Smooth muscle cell (in vitro differentiated cells): Measurements from ENCODE around the gene PSMA7. TPM values are rescaled to one million over a fixed set of nuclear protein-coding genes. Genes with fewer than 3 reads are reported as not detected.

ENCODE experiments used
- DNase-seq: peaks from one replicate; lab custom pipeline; 2025; ENCODE audit not compliant: unreplicated experiment; lab: John Stamatoyannopoulos, UW
- H2AFZ ChIP-seq: fragments of 200-600 bp; sonication (generic); 2 replicates; pipeline ENCODE4 v1.6.0; 2016; ENCODE audit warnings: antibody characterized with exemption, low read depth, mild to moderate bottlenecking
- H3F3A ChIP-seq: fragments of 200-600 bp; sonication (generic); 2 replicates; pipeline ENCODE4 v1.6.0; 2017; ENCODE audit warnings: antibody characterized with exemption, low read depth
- H3K27ac ChIP-seq: fragments of 200-600 bp; sonication (generic); 2 replicates; pipeline ENCODE4 v1.5.1; 2016; ENCODE audit warnings: low read depth, mild to moderate bottlenecking
- H3K27me3 ChIP-seq: fragments of 200-600 bp; sonication (generic); 2 replicates; pipeline ENCODE4 v1.6.1; 2016; ENCODE audit warnings: low read depth, mild to moderate bottlenecking
- H3K36me3 ChIP-seq: fragments of 200-600 bp; sonication (generic); 2 replicates; pipeline ENCODE4 v1.5.1; 2016; ENCODE audit warnings: low read depth
- H3K4me1 ChIP-seq: fragments of 200-600 bp; sonication (generic); 2 replicates; pipeline ENCODE4 v1.5.1; 2016; ENCODE audit warnings: low read depth
- H3K4me2 ChIP-seq: fragments of 200-600 bp; sonication (generic); 2 replicates; pipeline ENCODE4 v1.6.0; 2016; ENCODE audit warnings: mild to moderate bottlenecking
- H3K4me3 ChIP-seq: fragments of 200-600 bp; sonication (generic); 2 replicates; pipeline ENCODE4 v1.5.1; 2016; ENCODE audit warnings: mild to moderate bottlenecking
- H3K79me2 ChIP-seq: fragments of 200-600 bp; sonication (generic); 2 replicates; pipeline ENCODE4 v1.6.0; 2016; ENCODE audit warnings: low read depth, mild to moderate bottlenecking
- H3K9ac ChIP-seq: fragments of 200-600 bp; sonication (generic); 2 replicates; pipeline ENCODE4 v1.6.0; 2016; ENCODE audit warnings: low read depth
- H3K9me3 ChIP-seq: fragments of 200-600 bp; sonication (generic); replicated peaks from 2 replicates; pipeline ENCODE4 v1.5.1; 2016; ENCODE audit warnings: low read depth
- H4K20me1 ChIP-seq: fragments of 200-600 bp; sonication (generic); 2 replicates; pipeline ENCODE4 v1.6.0; 2016; ENCODE audit warnings: low read depth
- WGBS: methylation state at CpG from one replicate; pipeline ENCODE4 v1.1.7; 2016; ENCODE audit warnings: low lambda C conversion rate; 5-methylcytosine and 5-hydroxymethylcytosine counted together
- polyA plus RNA-seq: library from polyadenylated mRNA; unstranded; fragments of >200 nt; fragmentation: Nextera tagmentation; extraction: Ambion mirVana; gene quantifications from 2 replicates; pipeline ENCODE4 v1.2.1, GENCODE V29; 2016
- total RNA-seq: library from RNA; depleted of rRNA; stranded (reverse); fragments of >200 nt; gene quantifications from 2 replicates; pipeline ENCODE4 v1.2.3, GENCODE V29; 2014
- TF ChIP-seq, protein P1 (sequence below): fragments of 200-600 bp; sonication (generic); IDR thresholded peaks from 2 replicates; pipeline ENCODE4 v1.5.1; 2017; ENCODE audit warnings: borderline replicate concordance, mild to moderate bottlenecking, antibody characterized with exemption; ENCODE audit not compliant: insufficient read depth, poor library complexity, severe bottlenecking

The PSMA7 gene
- total and polyA plus RNA-seq, 2 experiments from 2014 or later, result 297 to 473 TPM

- Histone ChIP-seq H3K4me2 (no peak overlapping the region), H3K4me3 (no peak overlapping the region), H3K79me2 (peaks cover 85% of the 10 kb centered on the region), H3K9ac (no peak overlapping the region), H3K27me3 (no peaks in the 10 kb centered on the region), H4K20me1 (peaks cover 86% of the 10 kb centered on the region), H3K9me3 (no peaks in the 10 kb centered on the region), H3K36me3 (no peaks in the 10 kb centered on the region), H3K4me1 (peaks cover 17% of the 10 kb centered on the region), H3F3A (no peaks in the 10 kb centered on the region), H2AFZ (no peak overlapping the region), H3K27ac (no peak overlapping the region)
- 97% methylated on average over 15 of the region's 22 CpGs for WGBS
- TF ChIP-seq, protein P1, sequence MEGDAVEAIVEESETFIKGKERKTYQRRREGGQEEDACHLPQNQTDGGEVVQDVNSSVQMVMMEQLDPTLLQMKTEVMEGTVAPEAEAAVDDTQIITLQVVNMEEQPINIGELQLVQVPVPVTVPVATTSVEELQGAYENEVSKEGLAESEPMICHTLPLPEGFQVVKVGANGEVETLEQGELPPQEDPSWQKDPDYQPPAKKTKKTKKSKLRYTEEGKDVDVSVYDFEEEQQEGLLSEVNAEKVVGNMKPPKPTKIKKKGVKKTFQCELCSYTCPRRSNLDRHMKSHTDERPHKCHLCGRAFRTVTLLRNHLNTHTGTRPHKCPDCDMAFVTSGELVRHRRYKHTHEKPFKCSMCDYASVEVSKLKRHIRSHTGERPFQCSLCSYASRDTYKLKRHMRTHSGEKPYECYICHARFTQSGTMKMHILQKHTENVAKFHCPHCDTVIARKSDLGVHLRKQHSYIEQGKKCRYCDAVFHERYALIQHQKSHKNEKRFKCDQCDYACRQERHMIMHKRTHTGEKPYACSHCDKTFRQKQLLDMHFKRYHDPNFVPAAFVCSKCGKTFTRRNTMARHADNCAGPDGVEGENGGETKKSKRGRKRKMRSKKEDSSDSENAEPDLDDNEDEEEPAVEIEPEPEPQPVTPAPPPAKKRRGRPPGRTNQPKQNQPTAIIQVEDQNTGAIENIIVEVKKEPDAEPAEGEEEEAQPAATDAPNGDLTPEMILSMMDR, result no peak
- no peak for DNase-seq
Observed at GRCh38 chr20:62146019-62146755, 3.0 kb upstream of the PSMA7 start.

DNA sequence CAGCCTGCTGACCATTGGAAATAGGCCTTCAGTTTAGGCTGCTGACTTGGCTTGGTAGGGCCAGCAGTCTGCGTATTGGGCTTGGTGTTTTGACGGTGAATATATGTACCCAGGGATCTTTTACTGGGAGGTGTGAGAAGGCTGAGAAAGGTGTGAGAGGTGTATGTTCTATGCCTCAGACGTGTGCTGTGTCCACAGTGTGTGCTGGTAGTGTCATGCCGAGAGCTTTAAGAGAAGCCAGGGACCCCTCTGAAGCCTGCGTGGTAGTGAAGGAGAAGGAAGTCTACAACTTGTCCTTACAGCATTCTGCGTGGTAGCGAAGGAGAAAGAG is 2.5 kb upstream of the PSMA7 start:
- Histone ChIP-seq H3F3A (peaks cover 4% of the 10 kb centered on the region), H3K4me1 (peaks cover 18% of the 10 kb centered on the region), H3K79me2 (peaks cover 85% of the 10 kb centered on the region), H3K27ac (no peak overlapping the region), H3K36me3 (no peaks in the 10 kb centered on the region), H3K9me3 (no peaks in the 10 kb centered on the region), H3K4me3 (no peak overlapping the region), H4K20me1 (peaks cover 86% of the 10 kb centered on the region), H3K9ac (no peak overlapping the region), H3K27me3 (no peaks in the 10 kb centered on the region), H2AFZ (no peak overlapping the region), H3K4me2 (no peak overlapping the region)
- DNase-seq, result no peak
- TF ChIP-seq, protein P1, result no peak
- 98% methylated on average over 7 of the region's 7 CpGs for WGBS

DNA sequence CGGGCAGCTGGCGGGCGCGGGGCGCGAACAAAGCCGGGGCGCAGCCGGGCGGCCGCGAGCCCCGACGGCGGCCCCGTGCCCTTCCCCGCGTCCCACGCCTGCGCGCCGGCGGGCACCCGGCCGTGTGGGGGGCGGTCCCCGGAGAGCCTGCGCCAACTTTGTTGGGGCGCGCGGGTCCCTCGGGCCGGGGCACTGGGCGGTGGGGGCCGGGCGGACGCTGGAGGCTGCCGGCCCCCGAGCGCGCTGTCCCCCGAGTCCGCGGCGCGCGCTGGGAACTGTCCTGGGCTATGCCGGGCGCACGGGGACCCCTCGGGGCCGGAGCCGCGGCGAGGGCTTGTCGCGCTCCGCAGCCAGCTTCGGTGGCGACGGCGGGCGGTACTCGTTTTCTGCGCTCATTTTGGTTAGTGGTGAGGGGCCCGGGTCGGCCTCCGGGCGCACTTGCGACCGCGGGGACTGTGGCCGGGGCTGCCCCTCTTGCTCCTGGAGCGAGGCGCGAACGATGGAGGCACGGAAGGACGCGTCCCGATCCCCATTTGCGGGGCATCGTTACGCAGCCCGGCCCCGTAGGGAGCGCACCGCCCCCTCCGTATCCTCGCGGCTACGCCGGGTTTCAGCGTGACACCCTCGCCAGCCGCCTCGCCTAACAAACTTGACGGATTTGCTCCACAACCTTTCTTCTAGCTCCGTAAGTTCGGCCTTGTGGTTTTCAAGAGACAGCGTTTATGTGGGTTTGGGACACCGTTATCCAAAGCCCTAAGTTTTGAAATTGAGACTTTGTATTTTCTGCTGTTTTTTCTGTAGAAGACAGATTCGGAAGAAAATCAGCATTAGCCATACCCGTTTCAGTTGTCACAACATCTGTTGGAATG is 997 bp upstream of the PSMA7 start:
- Histone ChIP-seq H2AFZ (peak overlapping the region; percentile 46), H3K4me1 (peaks cover 18% of the 10 kb centered on the region), H3K79me2 (peaks cover 85% of the 10 kb centered on the region), H3K27ac (peak overlapping the region; percentile 40), H3K36me3 (no peaks in the 10 kb centered on the region), H3K4me3 (peak overlapping the region; percentile 65), H3K9me3 (no peaks in the 10 kb centered on the region), H4K20me1 (peaks cover 86% of the 10 kb centered on the region), H3F3A (peaks cover 18% of the 10 kb centered on the region), H3K4me2 (peak overlapping the region; percentile 90), H3K27me3 (no peaks in the 10 kb centered on the region), H3K9ac (peak overlapping the region; percentile 53)
- WGBS, result 3% methylated on average over 40 of the region's 104 CpGs
- TF ChIP-seq, protein P1, result no peak
- peak; percentile 29 for DNase-seq
